Sigmoid colon (tissue), 4 donors: ENCODE data around the gene ZNF585A.
"Not testable (repeated sequence)": the region's sequence is repeated elsewhere in the genome, so short reads cannot be mapped to it uniquely, and the experiment has no call there.

Experiments used
- POLR2A ChIP-seq, 2 donors: fragments of 450-650 bp; IDR thresholded peaks; one replicate each; pipeline ENCODE4 v1.6.1; 2016; ENCODE audit warnings: antibody characterized with exemption in 2 of 2, mild to moderate bottlenecking in 2 of 2, moderate library complexity in 2 of 2
- POLR2AphosphoS5 ChIP-seq, 4 donors: sonication (generic); formaldehyde crosslinking; IDR thresholded peaks; one replicate each; pipeline ENCODE4 v1.6.1; 2017; ENCODE audit warnings: antibody characterized with exemption in 4 of 4
- TF ChIP-seq, protein P1 (sequence below), 4 experiments: fragments of 450-650 bp in 3 of 4; fragments of 200-600 bp in 1 of 4; IDR thresholded peaks; one replicate each; pipeline ENCODE4 v1.5.1; 2016 to 2019; ENCODE audit warnings: antibody characterized with exemption in 4 of 4, mild to moderate bottlenecking in 3 of 4, moderate library complexity in 2 of 4

GRCh38 chr19:37197115-37197514 is 24.6 kb upstream of the ZNF585A start:
- TF ChIP-seq POLR2A, POLR2AphosphoS5 (IDR thresholded peaks at IDR 0.05): not testable (repeated sequence)
- TF ChIP-seq, protein P1, sequence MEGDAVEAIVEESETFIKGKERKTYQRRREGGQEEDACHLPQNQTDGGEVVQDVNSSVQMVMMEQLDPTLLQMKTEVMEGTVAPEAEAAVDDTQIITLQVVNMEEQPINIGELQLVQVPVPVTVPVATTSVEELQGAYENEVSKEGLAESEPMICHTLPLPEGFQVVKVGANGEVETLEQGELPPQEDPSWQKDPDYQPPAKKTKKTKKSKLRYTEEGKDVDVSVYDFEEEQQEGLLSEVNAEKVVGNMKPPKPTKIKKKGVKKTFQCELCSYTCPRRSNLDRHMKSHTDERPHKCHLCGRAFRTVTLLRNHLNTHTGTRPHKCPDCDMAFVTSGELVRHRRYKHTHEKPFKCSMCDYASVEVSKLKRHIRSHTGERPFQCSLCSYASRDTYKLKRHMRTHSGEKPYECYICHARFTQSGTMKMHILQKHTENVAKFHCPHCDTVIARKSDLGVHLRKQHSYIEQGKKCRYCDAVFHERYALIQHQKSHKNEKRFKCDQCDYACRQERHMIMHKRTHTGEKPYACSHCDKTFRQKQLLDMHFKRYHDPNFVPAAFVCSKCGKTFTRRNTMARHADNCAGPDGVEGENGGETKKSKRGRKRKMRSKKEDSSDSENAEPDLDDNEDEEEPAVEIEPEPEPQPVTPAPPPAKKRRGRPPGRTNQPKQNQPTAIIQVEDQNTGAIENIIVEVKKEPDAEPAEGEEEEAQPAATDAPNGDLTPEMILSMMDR (IDR thresholded peaks at IDR 0.05), result not testable (repeated sequence)
